ENCODE measurements around the gene MUSTN1. TPM values are rescaled to one million over a fixed set of nuclear protein-coding genes. Genes with fewer than 3 reads are reported as not detected.
A peak's percentile ranks its signal among the peaks of the same experiment; 100 is the strongest.

The MUSTN1 gene
- total RNA-seq, 2 donors from 2014 or later: 3.2 to 4.2 TPM

- no peak overlapping the region for H3K4me3 ChIP-seq (ENCODE audit: low read length)
- H3K4me1 Mint-ChIP-seq: peaks cover 9% of the 10 kb centered on the region
- H3K4me1 ChIP-seq (ENCODE audit: control insufficient read depth, insufficient read depth, low read length): no peaks in the 10 kb centered on the region
- TF ChIP-seq, protein P1, sequence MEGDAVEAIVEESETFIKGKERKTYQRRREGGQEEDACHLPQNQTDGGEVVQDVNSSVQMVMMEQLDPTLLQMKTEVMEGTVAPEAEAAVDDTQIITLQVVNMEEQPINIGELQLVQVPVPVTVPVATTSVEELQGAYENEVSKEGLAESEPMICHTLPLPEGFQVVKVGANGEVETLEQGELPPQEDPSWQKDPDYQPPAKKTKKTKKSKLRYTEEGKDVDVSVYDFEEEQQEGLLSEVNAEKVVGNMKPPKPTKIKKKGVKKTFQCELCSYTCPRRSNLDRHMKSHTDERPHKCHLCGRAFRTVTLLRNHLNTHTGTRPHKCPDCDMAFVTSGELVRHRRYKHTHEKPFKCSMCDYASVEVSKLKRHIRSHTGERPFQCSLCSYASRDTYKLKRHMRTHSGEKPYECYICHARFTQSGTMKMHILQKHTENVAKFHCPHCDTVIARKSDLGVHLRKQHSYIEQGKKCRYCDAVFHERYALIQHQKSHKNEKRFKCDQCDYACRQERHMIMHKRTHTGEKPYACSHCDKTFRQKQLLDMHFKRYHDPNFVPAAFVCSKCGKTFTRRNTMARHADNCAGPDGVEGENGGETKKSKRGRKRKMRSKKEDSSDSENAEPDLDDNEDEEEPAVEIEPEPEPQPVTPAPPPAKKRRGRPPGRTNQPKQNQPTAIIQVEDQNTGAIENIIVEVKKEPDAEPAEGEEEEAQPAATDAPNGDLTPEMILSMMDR (conservative IDR thresholded peaks at IDR 0.05): peak; percentile 73
- H3K27me3 ChIP-seq (ENCODE audit: control insufficient read depth, insufficient read depth, low read length, poor library complexity, severe bottlenecking): no peaks in the 10 kb centered on the region
- H3K9me3 Mint-ChIP-seq: no peaks in the 10 kb centered on the region
- no peaks in the 10 kb centered on the region for H3K36me3 ChIP-seq (ENCODE audit: control insufficient read depth, insufficient read depth, low read length)
- H3K27ac ChIP-seq (ENCODE audit: low read depth, low read length): no peak overlapping the region
- no peak overlapping the region for H3K9ac ChIP-seq (ENCODE audit: extremely low read depth, low read length, poor library complexity, severe bottlenecking)
- H3K27ac Mint-ChIP-seq: no peak overlapping the region
- no peak overlapping the region for H3K4me3 Mint-ChIP-seq
- no peaks in the 10 kb centered on the region for H3K9me3 ChIP-seq (ENCODE audit: control insufficient read depth, low read length)
- no peaks in the 10 kb centered on the region for H3K36me3 Mint-ChIP-seq (ENCODE audit: low read depth)
- WGBS, 2 experiments (ENCODE audit: insufficient coverage in 1 of 2, insufficient read length in 1 of 2): 94 to 98% methylated on average over 4 of the region's 4 CpGs
- DNase-seq: peak; percentile 70
- H3K27me3 Mint-ChIP-seq (ENCODE audit: insufficient read depth): no peaks in the 10 kb centered on the region
Measured at GRCh38 chr3:52879090-52879489, 44.3 kb upstream of the MUSTN1 start.

DNA sequence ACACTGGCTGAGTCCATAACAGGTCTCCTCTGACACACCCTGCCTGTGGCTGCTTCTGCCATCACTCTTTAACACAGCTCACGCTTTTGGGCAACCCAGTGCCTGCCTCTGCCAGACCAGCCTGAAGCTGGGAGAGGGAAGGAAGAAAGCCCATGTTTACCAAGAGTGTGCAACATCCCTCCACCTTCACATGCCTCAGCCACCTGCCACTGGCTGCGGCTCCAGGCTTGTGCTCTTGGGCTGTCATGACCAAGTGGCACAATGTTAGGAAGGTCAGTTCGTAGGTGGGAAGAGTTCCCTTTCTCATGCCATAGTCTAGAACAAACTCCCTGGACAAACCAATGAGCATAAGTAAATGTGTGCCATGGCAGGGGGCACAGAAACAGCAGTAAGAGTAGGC, 42.3 kb upstream of the MUSTN1 start:
- no peaks in the 10 kb centered on the region for H3K36me3 ChIP-seq (ENCODE audit: control insufficient read depth, insufficient read depth, low read length)
- DNase-seq: no peak
- no peaks in the 10 kb centered on the region for H3K4me1 ChIP-seq (ENCODE audit: control insufficient read depth, insufficient read depth, low read length)
- peaks cover 15% of the 10 kb centered on the region for H3K4me1 Mint-ChIP-seq
- no peak overlapping the region for H3K27ac ChIP-seq (ENCODE audit: low read depth, low read length)
- no peak overlapping the region for H3K4me3 Mint-ChIP-seq
- no peaks in the 10 kb centered on the region for H3K9me3 Mint-ChIP-seq
- 90% methylated on average over 3 of the region's 3 CpGs; no CpG with 5 or more reads in 1 of the 2 experiments for WGBS, 2 experiments (ENCODE audit: insufficient coverage in 1 of 2, insufficient read length in 1 of 2)
- no peaks in the 10 kb centered on the region for H3K36me3 Mint-ChIP-seq (ENCODE audit: low read depth)
- TF ChIP-seq, protein P1 (conservative IDR thresholded peaks at IDR 0.05): no peak
- no peaks in the 10 kb centered on the region for H3K9me3 ChIP-seq (ENCODE audit: control insufficient read depth, low read length)
- H3K4me3 ChIP-seq (ENCODE audit: low read length): no peak overlapping the region
- H3K27me3 Mint-ChIP-seq (ENCODE audit: insufficient read depth): no peaks in the 10 kb centered on the region
- H3K27ac Mint-ChIP-seq: no peak overlapping the region
- no peaks in the 10 kb centered on the region for H3K27me3 ChIP-seq (ENCODE audit: control insufficient read depth, insufficient read depth, low read length, poor library complexity, severe bottlenecking)
- no peak overlapping the region for H3K9ac ChIP-seq (ENCODE audit: extremely low read depth, low read length, poor library complexity, severe bottlenecking)

DNA sequence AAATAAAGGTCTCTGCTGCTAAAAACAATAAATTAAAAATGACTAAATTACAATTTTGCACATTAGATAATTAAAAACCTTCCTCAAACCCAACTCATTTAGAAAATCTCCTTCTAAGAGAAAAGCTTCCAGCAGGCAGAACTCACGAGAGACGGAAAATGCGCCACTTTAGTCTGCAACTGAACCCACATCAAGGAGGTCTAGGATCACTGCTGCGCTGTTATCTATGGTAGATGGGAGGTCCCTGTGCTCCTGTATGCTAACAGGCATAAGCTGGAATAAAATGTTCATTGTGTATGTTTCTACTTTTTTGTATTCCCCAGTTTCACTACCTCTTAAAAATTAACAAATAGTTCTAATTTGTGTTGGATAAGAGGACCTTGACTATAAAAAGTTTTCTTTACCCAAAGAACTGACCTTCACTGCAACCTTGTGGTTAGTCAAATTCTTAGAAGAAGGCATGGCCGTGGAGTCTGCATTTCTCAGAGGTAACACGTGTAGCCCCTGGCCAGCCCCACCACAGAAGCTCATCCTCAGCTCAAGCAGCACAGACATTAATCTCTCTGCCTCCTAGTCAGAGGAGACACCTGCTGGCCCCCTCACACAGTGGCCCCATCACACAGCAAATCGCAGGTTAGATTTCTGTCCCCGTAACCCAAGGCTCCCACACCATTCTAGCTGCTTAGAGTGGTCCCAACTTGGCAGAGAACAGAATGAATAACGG, 40.2 kb upstream of the MUSTN1 start:
- Histone ChIP-seq H3K9ac (ENCODE audit: extremely low read depth, low read length, poor library complexity, severe bottlenecking) (no peak overlapping the region), H3K9me3 (ENCODE audit: control insufficient read depth, low read length) (no peaks in the 10 kb centered on the region), H3K4me3 (ENCODE audit: low read length) (no peak overlapping the region), H3K27me3 (ENCODE audit: control insufficient read depth, insufficient read depth, low read length, poor library complexity, severe bottlenecking) (no peaks in the 10 kb centered on the region), H3K4me1 (ENCODE audit: control insufficient read depth, insufficient read depth, low read length) (no peaks in the 10 kb centered on the region), H3K27ac (ENCODE audit: low read depth, low read length) (no peak overlapping the region), H3K36me3 (ENCODE audit: control insufficient read depth, insufficient read depth, low read length) (no peaks in the 10 kb centered on the region)
- Mint-ChIP-seq H3K36me3 (ENCODE audit: low read depth) (no peaks in the 10 kb centered on the region), H3K9me3 (no peaks in the 10 kb centered on the region), H3K27me3 (ENCODE audit: insufficient read depth) (no peaks in the 10 kb centered on the region), H3K4me1 (peaks cover 17% of the 10 kb centered on the region), H3K4me3 (no peak overlapping the region), H3K27ac (no peak overlapping the region)
- TF ChIP-seq, protein P1 (conservative IDR thresholded peaks at IDR 0.05): no peak
- no peak for DNase-seq
- WGBS, 2 experiments (ENCODE audit: insufficient coverage in 1 of 2, insufficient read length in 1 of 2): 88 to 90% methylated on average over 4 to 9 of the region's 9 CpGs
